Mesenchymal stem cell (in vitro differentiated cells and primary cell): ENCODE data around the gene AOPEP.

Experiments
- DNase-seq: peaks from one replicate; pipeline ENCODE4 v3.0.0-alpha.2; 2013
- H2AFZ ChIP-seq: one replicate; pipeline ENCODE4 v1.6.1; 2013; ENCODE audit warnings: low read depth, mild to moderate bottlenecking, control low read depth, inconsistent platforms, low read length, moderate library complexity
- H2AK5ac ChIP-seq: 2 replicates; pipeline ENCODE4 v1.6.1; 2013; ENCODE audit warnings: low read length, moderate library complexity, mild to moderate bottlenecking, inconsistent platforms; ENCODE audit not compliant: severe bottlenecking
- H2BK120ac ChIP-seq: one replicate; pipeline ENCODE4 v1.6.1; 2013; ENCODE audit warnings: low read depth, mild to moderate bottlenecking, inconsistent platforms, low read length, moderate library complexity
- H2BK12ac ChIP-seq, 2 experiments: one replicate each; pipeline ENCODE4 v1.6.1; 2013; ENCODE audit warnings: inconsistent platforms in 2 of 2, low read length in 2 of 2, mild to moderate bottlenecking in 2 of 2, moderate library complexity in 2 of 2, control low read depth in 1 of 2
- H2BK15ac ChIP-seq: one replicate; pipeline ENCODE4 v1.6.1; 2013; ENCODE audit warnings: mild to moderate bottlenecking, low read depth, inconsistent platforms; ENCODE audit not compliant: poor library complexity, severe bottlenecking
- H2BK5ac ChIP-seq: 2 replicates; pipeline ENCODE4 v1.6.1; 2013; ENCODE audit warnings: low read depth, mild to moderate bottlenecking, low read length, control low read depth, inconsistent platforms; ENCODE audit not compliant: poor library complexity, severe bottlenecking
- H3K14ac ChIP-seq, 2 experiments: one replicate each; pipeline ENCODE4 v1.6.1; 2013; ENCODE audit warnings: inconsistent platforms in 2 of 2, low read length in 2 of 2, control low read depth in 1 of 2, mild to moderate bottlenecking in 1 of 2, moderate library complexity in 1 of 2
- H3K18ac ChIP-seq, 2 experiments: one replicate each; pipeline ENCODE4 v1.6.1; 2013; ENCODE audit warnings: inconsistent platforms in 2 of 2, low read length in 2 of 2, control low read depth in 1 of 2, low read depth in 1 of 2, mild to moderate bottlenecking in 1 of 2
- H3K23ac ChIP-seq, 2 experiments: one replicate each; pipeline ENCODE4 v1.6.1; 2013; ENCODE audit warnings: inconsistent platforms in 2 of 2, low read length in 2 of 2, mild to moderate bottlenecking in 2 of 2, moderate library complexity in 2 of 2, control low read depth in 1 of 2
- H3K27ac ChIP-seq: 2 replicates; pipeline ENCODE4 v1.5.1; 2013; ENCODE audit warnings: mild to moderate bottlenecking, moderate library complexity, low read length, control low read depth, inconsistent platforms; ENCODE audit not compliant: poor library complexity, severe bottlenecking
- H3K27me3 ChIP-seq, 2 experiments: 2 replicates each; pipeline versions ENCODE4 v1.6.1 to v1.7.0; 2013; ENCODE audit warnings: low read length in 2 of 2, mild to moderate bottlenecking in 2 of 2, moderate library complexity in 2 of 2, control low read depth in 1 of 2, inconsistent platforms in 1 of 2; ENCODE audit not compliant: control insufficient read depth in 1 of 2, insufficient read depth in 1 of 2
- H3K36me3 ChIP-seq, 2 experiments: 2 replicates each; pipeline versions ENCODE4 v1.6.1 to v1.7.0; 2013; ENCODE audit warnings: low read length in 2 of 2, control low read depth in 1 of 2, inconsistent platforms in 1 of 2, low read depth in 1 of 2, mild to moderate bottlenecking in 1 of 2; ENCODE audit not compliant: insufficient read depth in 2 of 2, control insufficient read depth in 1 of 2
- H3K4ac ChIP-seq, 2 experiments: one replicate each; pipeline ENCODE4 v1.6.1; 2013; ENCODE audit warnings: inconsistent platforms in 2 of 2, low read length in 2 of 2, mild to moderate bottlenecking in 2 of 2, moderate library complexity in 2 of 2, control low read depth in 1 of 2, low read depth in 1 of 2
- H3K4me1 ChIP-seq: 2 replicates; pipeline ENCODE4 v1.6.1; 2013; ENCODE audit warnings: low read depth, low read length, control low read depth; ENCODE audit not compliant: control insufficient read depth, insufficient read depth
- H3K4me2 ChIP-seq: 2 replicates; pipeline ENCODE4 v1.6.1; 2013; ENCODE audit warnings: low read length, mild to moderate bottlenecking, inconsistent platforms; ENCODE audit not compliant: poor library complexity, severe bottlenecking
- H3K4me3 ChIP-seq, 2 experiments: 2 replicates each; pipeline versions ENCODE4 v1.5.1 to v1.7.0; 2013; ENCODE audit warnings: low read length in 2 of 2, mild to moderate bottlenecking in 2 of 2, control low read depth in 1 of 2, low read depth in 1 of 2; ENCODE audit not compliant: insufficient read depth in 1 of 2
- H3K79me1 ChIP-seq: replicated peaks from 2 replicates; pipeline ENCODE4 v1.6.1; 2013; ENCODE audit warnings: mild to moderate bottlenecking, control low read depth, low read length, inconsistent platforms; ENCODE audit not compliant: poor library complexity, severe bottlenecking
- H3K9ac ChIP-seq: 2 replicates; pipeline ENCODE4 v1.7.0; 2013; ENCODE audit warnings: mild to moderate bottlenecking, low read length, moderate library complexity
- H3K9me3 ChIP-seq: 2 replicates; pipeline ENCODE4 v1.7.0; 2013; ENCODE audit warnings: mild to moderate bottlenecking, low read length; ENCODE audit not compliant: control insufficient read depth
- H4K8ac ChIP-seq: one replicate; pipeline ENCODE4 v1.6.1; 2013; ENCODE audit warnings: inconsistent platforms, mild to moderate bottlenecking, low read length, moderate library complexity
- H4K91ac ChIP-seq: one replicate; pipeline ENCODE4 v1.6.1; 2013; ENCODE audit warnings: mild to moderate bottlenecking, low read length, inconsistent platforms
- WGBS: methylation state at CpG from one replicate; pipeline ENCODE4 v1.1.7; 2013; ENCODE audit warnings: mixed read lengths; 5-methylcytosine and 5-hydroxymethylcytosine counted together

Gene AOPEP

GRCh38 chr9:94822273-94822672 is 95.8 kb downstream of the AOPEP start:
- H3K36me3 ChIP-seq, result peaks cover 6 to 9% of the 10 kb centered on the region in 2 experiments
- peak; percentile 36 for DNase-seq
- H2BK5ac ChIP-seq, result no peak overlapping the region
- H3K4me2 ChIP-seq, result no peak overlapping the region
- H3K4me1 ChIP-seq, result peaks cover 9% of the 10 kb centered on the region
- WGBS, result 44% methylated on average over 2 of the region's 2 CpGs
- no peak overlapping the region for H3K27ac ChIP-seq
- peak overlapping the region in 1 of 2 experiments; percentile 44 for H3K18ac ChIP-seq
- H4K8ac ChIP-seq, result no peak overlapping the region
- H2BK120ac ChIP-seq, result no peak overlapping the region
- no peak overlapping the region for H2AFZ ChIP-seq
- H2BK15ac ChIP-seq, result no peak overlapping the region
- no peak overlapping the region for H3K4me3 ChIP-seq
- H3K23ac ChIP-seq, result no peak overlapping the region
- no peak overlapping the region for H4K91ac ChIP-seq
- H2BK12ac ChIP-seq, result peak overlapping the region; percentile 8 to 72
- H3K14ac ChIP-seq, result no peak overlapping the region
- no peaks in the 10 kb centered on the region for H3K9me3 ChIP-seq
- H2AK5ac ChIP-seq, result no peak overlapping the region
- peak overlapping the region in 1 of 2 experiments; percentile 2 for H3K4ac ChIP-seq
- peak overlapping the region; percentile 14 for H3K9ac ChIP-seq
- H3K79me1 ChIP-seq, result peaks cover 3% of the 10 kb centered on the region
- H3K27me3 ChIP-seq, result no peaks in the 10 kb centered on the region

DNA sequence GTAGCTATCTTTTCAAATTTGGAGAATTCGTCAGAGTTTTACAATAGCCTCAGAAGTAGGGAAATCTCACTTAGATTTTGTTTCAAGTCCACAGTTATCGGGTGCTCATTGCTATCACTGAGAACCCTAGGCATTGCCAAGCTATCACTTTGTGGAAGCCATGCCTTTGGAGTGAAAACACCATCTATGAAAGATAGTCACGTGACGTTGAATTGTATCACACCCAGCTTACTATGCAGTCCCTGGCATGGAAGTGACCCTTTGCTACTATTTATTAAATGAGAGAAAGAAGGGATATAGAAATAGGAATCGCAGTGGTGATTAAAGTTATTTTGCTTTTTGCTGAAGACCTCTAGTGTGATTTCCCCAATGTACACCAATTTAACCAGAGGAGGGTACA is 97.2 kb downstream of the AOPEP start:
- no peaks in the 10 kb centered on the region for H3K9me3 ChIP-seq
- no peak overlapping the region for H3K14ac ChIP-seq
- no peak overlapping the region for H2BK15ac ChIP-seq
- WGBS, result 100% methylated on average over 5 of the region's 5 CpGs
- H2AK5ac ChIP-seq, result peak overlapping the region; percentile 35
- H4K8ac ChIP-seq, result no peak overlapping the region
- H3K18ac ChIP-seq, result no peak overlapping the region
- H3K27me3 ChIP-seq, result no peaks in the 10 kb centered on the region
- peaks cover 4 to 6% of the 10 kb centered on the region in 2 experiments for H3K36me3 ChIP-seq
- H3K9ac ChIP-seq, result no peak overlapping the region
- H3K4me1 ChIP-seq, result peaks cover 6% of the 10 kb centered on the region
- peaks cover 3% of the 10 kb centered on the region for H3K79me1 ChIP-seq
- peak overlapping the region in 1 of 2 experiments; percentile 47 for H3K4ac ChIP-seq
- no peak overlapping the region for H3K27ac ChIP-seq
- no peak for DNase-seq
- H2AFZ ChIP-seq, result no peak overlapping the region
- no peak overlapping the region for H2BK120ac ChIP-seq
- H2BK12ac ChIP-seq, result peak overlapping the region; percentile 10 to 61
- H3K4me2 ChIP-seq, result no peak overlapping the region
- no peak overlapping the region for H2BK5ac ChIP-seq
- no peak overlapping the region for H4K91ac ChIP-seq
- no peak overlapping the region for H3K4me3 ChIP-seq
- no peak overlapping the region for H3K23ac ChIP-seq

DNA sequence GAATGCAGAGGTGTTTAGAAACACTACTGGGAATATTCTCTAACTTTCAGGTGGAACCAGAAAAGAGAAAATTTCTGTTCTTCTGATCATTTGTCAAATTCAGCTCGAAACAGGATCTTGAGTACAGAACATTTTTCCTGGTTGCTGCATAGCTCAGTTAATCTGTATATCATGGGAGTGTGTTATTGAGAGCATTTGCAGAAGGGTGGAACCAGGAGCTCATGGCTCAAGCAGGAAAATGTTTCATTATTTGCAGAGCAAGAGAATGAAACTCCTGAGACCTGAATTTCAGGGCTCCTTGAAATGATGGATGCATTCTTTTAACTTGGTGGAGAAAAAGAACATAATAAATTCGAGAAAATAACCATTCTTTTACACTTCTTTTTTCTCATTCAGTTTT is 97.9 kb downstream of the AOPEP start:
- Histone ChIP-seq H3K27me3 (no peaks in the 10 kb centered on the region), H3K9ac (no peak overlapping the region), H3K27ac (no peak overlapping the region), H4K91ac (no peak overlapping the region), H2BK15ac (no peak overlapping the region), H3K4ac (no peak overlapping the region), H2AK5ac (no peak overlapping the region), H3K9me3 (no peaks in the 10 kb centered on the region), H2BK120ac (no peak overlapping the region), H2BK12ac (no peak overlapping the region), H3K79me1 (peaks cover 3% of the 10 kb centered on the region), H3K23ac (no peak overlapping the region), H2AFZ (no peak overlapping the region), H2BK5ac (no peak overlapping the region), H4K8ac (no peak overlapping the region), H3K4me3 (no peak overlapping the region), H3K18ac (no peak overlapping the region), H3K4me1 (peaks cover 3% of the 10 kb centered on the region), H3K14ac (no peak overlapping the region), H3K4me2 (no peak overlapping the region), H3K36me3 (peaks cover 4 to 6% of the 10 kb centered on the region in 2 experiments)
- WGBS, result 92% methylated on average over 1 of the region's 2 CpGs
- DNase-seq, result no peak

- Histone ChIP-seq H2BK120ac (no peak overlapping the region), H3K4ac (no peak overlapping the region), H3K79me1 (peaks cover 6% of the 10 kb centered on the region), H4K8ac (peak overlapping the region; percentile 1), H3K4me2 (no peak overlapping the region), H3K9me3 (no peaks in the 10 kb centered on the region), H2BK5ac (no peak overlapping the region), H2AK5ac (no peak overlapping the region), H4K91ac (peak overlapping the region; percentile 3), H3K36me3 (peaks cover 4 to 6% of the 10 kb centered on the region in 2 experiments), H2BK15ac (no peak overlapping the region), H3K27me3 (no peaks in the 10 kb centered on the region), H3K4me1 (peaks cover 3% of the 10 kb centered on the region), H3K23ac (no peak overlapping the region), H3K27ac (no peak overlapping the region), H2BK12ac (peak overlapping the region; percentile 0 to 23), H3K4me3 (no peak overlapping the region), H2AFZ (peak overlapping the region; percentile 11), H3K18ac (peak overlapping the region; percentile 43 to 54), H3K9ac (no peak overlapping the region), H3K14ac (no peak overlapping the region)
- DNase-seq, result peak; percentile 23
- WGBS, result 38% methylated on average over 9 of the region's 12 CpGs
These were observed 98.6 kb downstream of the AOPEP start for GRCh38 chr9:94824913-94825610.
